HG03095 (cell line): ENCODE results near the gene DNAJB5.

Source experiments
- ATAC-seq: cut with Tn5 transposase; IDR thresholded peaks from one replicate; pipeline ENCODE4 v1.9.1; 2021; ENCODE audit warnings: moderate library complexity; ENCODE audit not compliant: unreplicated experiment

The DNAJB5 gene

DNA sequence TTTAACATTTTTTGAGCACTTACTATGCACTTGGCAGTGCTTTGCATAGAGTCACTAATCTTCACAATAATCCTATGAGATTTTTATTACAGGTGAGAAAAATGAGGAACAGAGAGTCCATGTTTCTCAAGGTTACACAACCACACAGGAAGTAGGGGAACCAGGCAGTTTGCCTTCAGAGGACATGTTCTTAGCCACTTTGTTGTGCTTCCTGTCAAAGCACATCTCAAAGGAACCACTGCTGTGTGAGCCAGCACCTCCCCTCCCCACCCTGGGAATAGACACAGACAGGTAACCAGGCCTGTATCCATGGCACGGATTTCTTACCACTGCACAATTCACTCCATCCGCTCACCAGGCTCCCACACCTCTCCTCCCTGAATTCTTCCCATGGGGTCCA is 6.3 kb upstream of the DNAJB5 start:
- ATAC-seq, result peak; percentile 56

DNA sequence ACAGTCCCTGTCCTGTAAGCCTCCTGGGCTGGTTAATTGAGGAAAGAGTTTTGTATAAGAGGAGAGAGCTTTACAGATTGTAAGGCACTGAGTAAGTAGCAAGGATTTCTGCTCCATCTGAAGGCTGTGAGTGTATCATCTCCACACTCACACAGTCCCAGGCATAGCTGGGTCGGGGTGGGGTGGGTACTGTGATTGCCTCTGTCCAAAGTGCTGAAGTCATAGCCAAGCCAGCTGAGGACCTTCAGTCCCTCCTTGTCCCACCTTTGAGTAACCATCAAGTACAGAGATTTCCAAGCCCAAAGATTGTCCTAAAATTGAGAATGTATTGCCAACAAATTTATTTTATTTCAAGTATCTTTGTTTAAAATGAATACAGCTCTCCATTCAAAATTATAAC is 5.5 kb upstream of the DNAJB5 start:
- ATAC-seq, result no peak

DNA sequence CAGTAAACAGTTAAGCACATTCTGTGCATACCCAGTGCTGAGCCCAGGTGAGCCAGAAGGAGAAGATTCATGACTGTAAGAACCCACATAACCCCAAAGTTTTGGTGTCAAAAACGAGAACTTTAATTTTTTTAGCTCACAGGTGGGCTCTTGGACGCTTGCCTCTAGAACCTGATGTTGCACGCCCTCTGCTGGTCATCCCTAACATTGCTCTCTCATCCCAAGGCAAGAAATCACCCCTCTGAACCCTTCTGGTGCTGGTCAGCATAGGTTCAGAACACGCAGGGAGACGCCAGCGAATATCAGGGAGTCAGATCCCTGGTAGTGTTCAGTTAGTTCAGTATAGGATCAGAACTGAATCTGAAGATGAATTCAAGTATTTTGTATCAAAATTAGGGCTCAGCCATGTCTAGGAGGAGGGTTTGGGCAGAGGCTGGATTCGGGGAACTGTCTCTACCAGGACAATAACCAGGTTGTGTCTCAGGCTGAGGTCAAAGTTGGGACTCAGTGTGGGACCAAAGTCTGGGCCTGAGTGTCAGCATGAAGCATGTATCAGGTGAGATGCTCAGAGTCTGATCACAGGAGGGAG is 4.1 kb upstream of the DNAJB5 start:
- ATAC-seq, result no peak

DNA sequence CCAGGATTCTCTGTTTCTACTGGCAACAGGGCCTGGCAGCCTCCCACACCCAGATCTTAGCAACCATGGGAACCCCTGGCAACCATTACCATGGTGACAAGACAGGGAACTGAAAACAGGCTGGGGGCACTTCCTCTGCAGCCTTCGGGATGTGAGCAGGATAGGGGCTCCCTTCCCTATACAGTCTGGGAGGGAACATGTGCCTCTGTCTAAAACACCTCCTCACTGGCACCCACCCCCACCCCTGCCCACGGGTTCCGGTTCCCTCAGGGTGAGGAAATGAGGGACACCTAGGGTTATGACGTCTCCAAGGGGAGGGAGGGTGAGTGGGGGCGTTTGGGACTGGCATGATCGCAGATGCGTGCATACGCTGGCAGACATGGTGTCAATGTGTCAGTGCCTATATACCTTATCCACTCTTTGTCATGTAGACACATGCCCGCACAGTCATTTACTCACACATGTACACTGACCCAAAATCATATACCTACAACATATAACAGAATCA is 3.0 kb upstream of the DNAJB5 start:
- ATAC-seq, result no peak

- no peak for ATAC-seq
Observed at GRCh38 chr9:34987160-34987901, 2.2 kb upstream of the DNAJB5 start.

GRCh38 chr9:34988218-34989002 is 1.1 kb upstream of the DNAJB5 start:
- no peak for ATAC-seq

GRCh38 chr9:34989946-34990635 is 546 bp downstream of the DNAJB5 start:
- peak; percentile 1 for ATAC-seq

- ATAC-seq, result no peak
Observed at GRCh38 chr9:34990908-34991606, 1.5 kb downstream of the DNAJB5 start.

- no peak for ATAC-seq
Observed at GRCh38 chr9:34991607-34992375, 2.2 kb downstream of the DNAJB5 start.

DNA sequence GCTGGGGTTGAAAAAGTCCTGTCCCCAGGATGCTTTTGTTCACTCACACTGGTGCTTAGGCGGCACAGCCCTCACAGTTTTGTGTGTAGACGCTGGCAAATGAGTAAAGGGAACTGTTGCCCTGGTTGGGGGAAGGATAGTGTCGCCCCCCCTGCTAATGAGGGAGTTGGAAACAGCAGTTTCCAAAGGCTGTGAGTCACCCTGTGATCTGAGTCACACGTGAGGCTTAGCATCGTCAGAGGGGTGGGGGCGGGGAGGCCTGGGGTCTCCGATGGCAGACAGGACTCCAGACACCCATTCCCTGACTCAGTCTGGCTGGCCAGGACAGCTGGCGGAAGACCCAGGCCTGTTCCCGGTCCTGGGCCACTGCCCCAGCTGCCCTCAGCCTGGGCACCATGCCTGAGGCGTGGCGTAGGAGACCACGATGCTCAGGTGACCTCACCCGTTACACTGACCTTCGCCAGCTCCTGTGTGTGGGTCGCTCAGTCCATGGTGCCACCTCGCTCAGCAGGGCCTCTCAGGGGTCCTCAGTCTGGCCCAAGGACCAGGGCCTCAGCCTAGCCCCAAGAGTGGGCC is 2.9 kb downstream of the DNAJB5 start:
- ATAC-seq, result no peak

DNA sequence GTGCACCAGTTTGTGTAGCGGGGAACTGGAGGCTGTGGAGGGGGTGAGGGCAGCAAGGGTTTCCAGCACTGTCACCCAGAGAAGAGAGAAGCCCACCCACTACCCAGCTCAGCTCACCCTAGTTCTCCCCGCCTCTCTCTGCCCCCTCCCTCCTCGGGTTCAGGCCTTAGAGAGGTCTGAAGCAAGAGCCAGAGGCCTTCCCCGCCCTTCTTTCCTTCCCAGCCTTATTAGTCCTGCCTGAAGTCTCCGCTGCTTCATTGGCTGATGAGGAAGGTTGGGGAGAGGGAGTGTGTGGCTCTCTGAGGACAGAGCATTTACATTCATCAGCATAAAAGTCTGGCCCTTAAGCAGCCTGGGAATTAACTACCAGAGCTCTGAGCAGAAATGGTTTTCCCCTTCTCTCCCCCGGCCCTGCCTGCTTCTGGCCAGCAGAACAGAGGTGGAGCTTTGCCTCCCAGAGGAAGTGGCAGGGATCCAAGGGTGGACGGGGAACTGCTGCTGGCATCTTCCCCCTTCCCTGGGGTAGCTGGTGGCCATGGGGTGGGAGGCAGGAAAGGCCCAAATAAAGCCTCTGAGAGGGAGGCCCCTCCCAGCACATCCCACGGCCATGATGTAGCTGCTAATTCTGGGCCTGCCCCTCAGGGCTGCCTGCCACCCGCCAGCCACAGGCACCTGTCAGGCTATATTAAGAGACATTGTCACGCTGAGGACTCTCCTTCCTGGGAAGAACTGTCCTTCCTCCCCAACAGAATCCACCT is 4.1 kb downstream of the DNAJB5 start:
- no peak for ATAC-seq

GRCh38 chr9:34994260-34994899 is 4.8 kb downstream of the DNAJB5 start:
- no peak for ATAC-seq

DNA sequence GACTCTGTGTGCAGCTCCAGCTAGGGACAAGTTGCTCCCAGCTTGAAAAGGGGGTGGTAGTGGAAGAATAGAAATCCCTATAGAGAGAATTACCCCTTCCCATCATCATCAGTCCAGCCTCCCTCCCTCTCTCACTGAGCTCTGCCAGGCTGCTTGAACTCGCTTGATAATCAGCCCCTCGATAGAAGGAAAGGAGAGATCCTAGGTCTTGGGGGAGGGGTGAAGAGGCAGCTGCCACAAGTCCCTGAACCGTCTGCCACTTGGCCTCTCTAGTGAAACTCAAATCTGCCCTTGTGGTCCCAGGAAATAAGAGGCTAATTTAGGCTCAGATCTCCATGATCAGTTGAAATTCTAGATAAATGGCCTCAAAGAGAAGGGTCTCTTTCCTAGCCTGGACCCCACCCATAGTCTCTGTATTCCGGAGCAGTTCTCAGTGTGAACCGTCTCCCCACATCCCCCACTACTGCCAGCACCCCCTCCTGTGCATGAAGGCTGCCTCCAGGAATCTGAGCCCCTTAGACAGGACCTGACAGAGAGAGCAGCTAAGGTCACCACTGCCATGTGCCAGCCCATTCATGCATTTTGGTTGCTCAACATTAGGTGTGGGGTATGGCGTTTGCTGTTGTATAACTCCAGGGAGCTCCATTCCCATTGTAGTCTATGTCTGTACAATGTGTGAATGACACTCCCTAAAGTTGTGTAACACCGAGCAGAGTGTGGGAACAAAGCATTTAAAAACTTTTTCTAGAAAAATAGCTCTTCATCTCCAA is 5.5 kb downstream of the DNAJB5 start:
- ATAC-seq, result no peak

GRCh38 chr9:34995670-34996060 is 6.1 kb downstream of the DNAJB5 start:
- no peak for ATAC-seq

- no peak for ATAC-seq
Observed at GRCh38 chr9:34996181-34996904, 6.8 kb downstream of the DNAJB5 start.

GRCh38 chr9:34996905-34997279 is 7.3 kb downstream of the DNAJB5 start:
- no peak for ATAC-seq

DNA sequence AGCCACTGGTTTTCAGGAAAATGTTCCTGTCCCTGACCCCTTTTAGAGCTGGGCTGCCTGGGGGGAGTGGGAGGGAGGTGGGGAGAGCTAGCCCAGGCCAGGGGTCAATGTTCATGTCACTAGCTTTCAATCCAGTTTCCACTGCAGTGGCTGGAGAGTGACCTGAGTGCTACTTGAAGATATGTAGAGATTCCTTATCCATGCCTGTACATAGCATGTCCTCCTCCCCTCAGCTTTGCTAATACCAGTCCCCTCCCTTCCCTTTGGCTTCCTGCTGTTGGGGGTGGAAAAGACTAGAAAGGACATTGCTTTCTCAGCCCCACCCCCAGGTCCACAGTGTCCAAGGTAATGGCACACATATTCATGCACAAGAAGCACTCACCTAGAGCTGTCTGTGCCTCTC is 7.8 kb downstream of the DNAJB5 start:
- no peak for ATAC-seq
